GM21423 (cell line): ENCODE measurements around the gene GLDC.
"Not testable (repeated sequence)": the region's sequence is repeated elsewhere in the genome, so short reads cannot be mapped to it uniquely, and the experiment has no call there.

Experiments used
- ATAC-seq: cut with Tn5 transposase; IDR thresholded peaks from one replicate; pipeline ENCODE4 v1.9.1; 2021; ENCODE audit warnings: mild to moderate bottlenecking, moderate library complexity; ENCODE audit not compliant: unreplicated experiment

The GLDC gene

DNA sequence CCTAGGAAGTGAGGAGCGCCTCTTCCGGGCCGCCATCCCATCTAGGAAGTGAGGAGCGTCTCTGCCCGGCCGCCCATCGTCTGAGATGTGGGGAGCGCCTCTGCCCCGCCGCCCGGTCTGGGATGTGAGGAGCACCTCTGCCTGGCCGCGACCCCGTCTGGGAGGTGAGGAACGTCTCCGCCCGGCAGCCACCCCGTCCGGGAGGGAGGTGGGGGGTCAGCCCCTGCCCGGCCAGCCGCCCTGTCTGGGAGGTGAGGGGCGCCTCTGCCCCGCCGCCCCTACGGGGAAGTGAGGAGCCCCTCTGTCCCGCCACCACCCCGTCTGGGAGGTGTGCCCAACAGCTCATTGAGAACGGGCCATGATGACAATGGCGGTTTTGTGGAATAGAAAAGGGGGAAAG, 22.7 kb downstream of the GLDC start:
- ATAC-seq, result not testable (repeated sequence)

DNA sequence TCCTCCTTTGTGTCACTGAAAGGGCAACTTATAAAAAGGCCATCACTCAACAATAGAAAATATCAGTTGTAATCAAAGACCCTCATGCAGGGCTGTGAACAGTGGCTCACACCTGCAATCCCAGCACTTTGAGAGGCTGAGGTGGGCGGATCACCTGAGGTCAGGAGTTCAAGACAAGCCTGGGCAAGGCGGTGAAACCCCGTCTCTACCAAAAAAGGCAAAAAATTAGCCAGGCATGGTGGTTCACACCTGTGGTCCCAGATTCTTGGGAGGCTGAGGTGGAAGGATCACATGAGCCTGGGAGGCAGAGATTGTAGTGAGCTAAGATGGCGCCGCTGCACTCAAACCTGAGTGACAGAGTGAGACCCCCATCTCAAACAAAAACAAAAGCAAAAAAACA, 24.7 kb downstream of the GLDC start:
- no peak for ATAC-seq

DNA sequence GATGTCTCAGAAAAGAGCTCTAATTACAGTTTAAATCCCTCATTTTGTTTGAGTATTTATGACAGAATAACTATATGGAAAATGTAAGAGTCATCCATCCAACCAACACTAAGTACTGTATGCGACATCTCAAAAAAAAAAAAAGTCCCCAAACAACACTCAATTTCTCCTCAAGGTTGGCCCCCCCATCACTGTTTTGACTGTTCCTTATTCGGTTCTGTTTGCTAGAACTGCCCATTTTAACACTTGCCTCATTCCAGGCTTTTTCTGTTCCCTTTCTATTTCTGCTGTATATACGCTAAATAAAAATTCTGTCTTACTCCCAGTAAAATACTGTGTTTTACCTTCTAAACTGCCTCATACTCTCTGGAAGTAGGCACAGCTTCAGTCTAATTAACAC, 25.2 kb downstream of the GLDC start:
- ATAC-seq, result no peak

DNA sequence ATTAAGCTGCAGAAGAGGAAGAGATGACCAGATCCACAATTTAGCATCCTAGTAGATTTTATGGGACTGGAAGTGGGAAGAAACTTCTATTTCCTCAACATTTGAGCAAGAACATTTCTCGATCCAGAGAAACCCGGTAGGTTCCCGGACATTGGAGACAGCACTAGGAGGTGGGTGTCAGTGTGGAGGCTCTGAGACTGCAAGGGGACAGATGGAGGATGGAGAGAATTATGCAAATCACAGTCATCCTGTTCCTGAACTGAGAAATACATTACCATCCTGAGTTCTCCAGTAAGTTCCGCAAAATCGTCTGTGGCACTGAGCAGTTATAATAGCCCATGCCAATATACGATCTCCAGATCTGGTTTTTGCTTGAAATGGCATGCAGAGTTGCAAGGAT, 25.6 kb downstream of the GLDC start:
- no peak for ATAC-seq

DNA sequence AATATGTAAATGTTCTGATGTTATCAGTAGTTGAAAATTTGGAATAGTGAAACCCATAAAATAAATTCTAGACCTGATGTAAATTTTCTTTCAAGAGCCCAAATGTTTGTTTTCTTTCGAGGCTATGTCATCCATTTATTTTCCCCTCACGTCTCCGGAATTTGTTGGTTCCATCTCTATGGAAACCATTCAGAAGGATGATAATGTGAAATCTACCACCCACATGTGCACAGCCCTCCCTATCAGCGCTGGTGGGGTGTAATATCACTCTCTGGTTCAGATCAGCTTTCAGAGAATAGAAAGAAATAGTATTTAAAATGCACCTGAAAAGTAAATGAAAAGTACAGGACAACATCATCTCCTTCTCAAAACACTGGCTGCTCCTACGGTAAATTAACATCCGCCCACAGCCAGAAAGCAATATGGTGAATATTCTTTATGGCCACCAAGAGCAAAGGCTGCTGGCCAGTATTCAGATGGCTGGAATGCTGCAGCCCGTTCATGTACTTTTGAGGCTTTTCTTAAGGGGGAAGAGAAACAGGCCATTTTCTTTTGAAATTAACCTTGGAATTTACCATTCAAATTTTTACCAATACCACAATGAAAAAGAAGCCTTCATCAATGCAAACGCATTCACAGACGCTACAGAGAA, 28.5 kb downstream of the GLDC start:
- no peak for ATAC-seq

DNA sequence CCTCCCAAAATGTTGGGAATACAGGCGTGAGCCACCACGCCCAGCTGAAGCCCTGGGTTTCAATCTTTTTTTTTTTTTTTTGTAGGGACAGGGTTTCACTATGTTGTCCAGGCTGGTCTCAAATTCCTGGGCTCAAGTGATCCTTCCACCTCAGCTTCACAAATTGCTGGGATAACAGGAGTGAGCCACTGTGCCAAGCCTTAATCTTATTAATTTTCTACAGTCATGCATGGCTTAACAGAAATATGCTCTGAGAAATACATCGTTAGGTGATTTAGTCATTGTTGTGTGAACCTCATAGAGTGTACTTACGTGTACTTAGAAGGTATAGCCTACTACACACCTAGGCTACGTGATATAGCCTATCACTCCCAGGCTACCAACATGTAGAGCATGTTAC, 31.0 kb downstream of the GLDC start:
- no peak for ATAC-seq

DNA sequence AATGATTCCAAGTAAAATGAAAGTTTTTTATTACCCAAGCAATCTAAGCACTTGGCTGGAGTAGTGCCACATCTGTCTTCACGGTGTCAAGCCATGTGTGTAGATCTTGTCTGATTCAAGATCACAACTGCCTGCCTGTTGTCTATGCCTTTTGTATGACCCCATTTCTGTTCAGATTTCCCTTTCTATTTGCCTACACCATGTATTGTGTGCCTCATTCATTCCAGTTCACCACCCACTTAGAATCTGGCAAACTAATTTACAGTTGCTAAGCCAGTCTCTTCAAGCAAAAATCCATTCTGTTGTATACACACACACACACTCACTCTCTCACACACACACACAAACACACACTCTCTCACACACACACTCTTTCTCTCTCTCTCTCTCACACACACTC, 33.7 kb downstream of the GLDC start:
- ATAC-seq, result no peak

DNA sequence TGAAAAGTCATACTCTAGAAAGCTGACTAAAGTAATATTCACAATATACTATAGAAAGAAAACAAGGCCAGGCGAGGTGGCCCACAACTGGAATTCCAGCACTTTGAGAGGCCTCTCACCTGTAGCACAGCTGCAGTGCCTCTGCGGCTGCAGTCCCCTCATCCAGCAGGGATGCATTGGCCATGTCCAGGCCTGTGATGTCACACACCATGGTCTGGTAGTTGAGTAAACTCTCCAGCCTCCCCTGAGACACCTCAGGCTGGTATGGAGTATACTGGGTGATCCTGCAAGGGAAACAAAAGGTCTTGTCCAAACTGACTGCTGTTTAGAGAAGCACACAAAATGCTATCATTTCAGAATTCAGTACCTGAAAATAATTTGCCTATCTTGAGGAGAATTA, 35.5 kb downstream of the GLDC start:
- no peak for ATAC-seq

DNA sequence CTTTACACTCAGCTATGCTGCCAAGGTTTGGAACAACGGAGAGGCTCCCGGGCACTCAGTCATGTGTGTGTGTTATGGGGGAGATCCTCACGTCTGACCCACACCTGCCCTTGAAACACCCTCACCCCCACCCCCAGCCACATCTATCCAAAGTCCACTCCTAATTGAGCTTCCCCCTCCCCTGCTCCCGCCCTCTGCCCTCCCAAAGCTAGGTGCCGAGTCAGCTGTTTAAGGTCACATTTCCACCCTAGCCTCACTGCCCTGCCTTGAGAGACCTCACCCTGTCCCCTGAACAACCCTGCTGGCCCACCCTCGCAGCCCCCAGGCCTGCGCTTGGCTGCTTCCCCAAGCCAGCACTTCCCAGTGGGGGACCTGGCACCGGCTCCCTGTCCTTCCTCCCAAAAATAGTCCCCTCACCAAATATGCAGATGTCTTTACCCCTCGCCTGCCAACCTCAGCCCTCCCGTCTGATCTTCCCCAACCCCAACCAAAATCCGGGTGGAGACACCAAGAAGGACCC, 36.0 kb downstream of the GLDC start:
- no peak for ATAC-seq

DNA sequence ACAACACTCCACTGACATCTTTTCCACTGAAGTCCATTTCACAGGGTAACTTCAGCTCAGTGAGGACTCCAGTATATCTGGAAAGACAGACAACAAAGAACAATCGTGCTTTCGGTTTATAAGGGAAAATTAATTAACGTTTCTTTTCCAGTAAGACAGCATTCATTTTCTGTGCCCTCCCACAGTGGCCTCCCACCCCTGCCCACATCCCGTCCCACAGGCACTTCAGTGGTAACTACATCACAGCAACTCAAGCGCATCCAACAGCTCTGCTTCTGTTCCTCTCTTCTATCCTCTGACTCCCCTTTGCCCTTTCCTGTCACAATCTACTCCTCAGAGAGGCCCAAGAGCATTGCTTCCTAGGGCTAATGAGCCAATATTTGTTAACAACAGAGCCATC, 40.3 kb downstream of the GLDC start:
- peak; percentile 89 for ATAC-seq

DNA sequence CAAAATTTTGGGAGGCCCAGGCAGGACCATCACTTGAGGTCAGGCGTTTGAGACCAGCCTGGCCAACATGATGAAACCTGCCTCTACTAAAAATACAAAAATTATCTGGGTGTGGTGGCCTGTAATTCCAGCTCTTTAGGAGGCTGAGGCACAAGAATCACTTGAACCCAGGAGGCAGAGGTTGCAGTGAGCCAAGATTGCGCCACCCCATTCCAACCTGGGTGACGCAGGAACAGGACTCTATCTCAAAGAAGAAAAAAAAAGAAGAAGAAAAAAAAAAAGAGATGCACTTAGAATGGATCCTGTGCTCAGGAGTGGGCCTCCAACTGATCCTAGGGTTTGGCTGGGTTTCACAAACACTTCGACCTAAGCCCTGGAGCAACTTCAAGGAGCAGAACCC, 45.1 kb downstream of the GLDC start:
- ATAC-seq, result no peak

DNA sequence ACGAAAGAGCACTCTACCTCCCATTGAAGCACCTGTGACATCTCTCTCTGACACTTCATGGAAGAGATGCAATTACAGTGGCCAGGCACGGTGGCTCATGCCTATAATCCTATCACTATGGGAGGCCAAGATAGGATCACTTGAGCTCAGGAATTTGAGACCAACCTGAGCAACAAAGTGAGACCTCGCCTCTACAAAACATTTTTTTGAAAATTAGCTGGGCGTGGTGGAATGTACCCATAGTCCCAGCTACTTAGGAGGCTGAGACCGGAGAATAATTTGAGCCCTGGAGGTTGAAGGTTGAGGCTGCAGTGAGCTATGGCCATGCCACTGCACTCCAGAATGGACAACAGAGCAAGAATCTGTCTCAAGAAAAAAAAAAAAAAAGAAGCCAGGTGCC, 45.5 kb downstream of the GLDC start:
- ATAC-seq, result no peak

DNA sequence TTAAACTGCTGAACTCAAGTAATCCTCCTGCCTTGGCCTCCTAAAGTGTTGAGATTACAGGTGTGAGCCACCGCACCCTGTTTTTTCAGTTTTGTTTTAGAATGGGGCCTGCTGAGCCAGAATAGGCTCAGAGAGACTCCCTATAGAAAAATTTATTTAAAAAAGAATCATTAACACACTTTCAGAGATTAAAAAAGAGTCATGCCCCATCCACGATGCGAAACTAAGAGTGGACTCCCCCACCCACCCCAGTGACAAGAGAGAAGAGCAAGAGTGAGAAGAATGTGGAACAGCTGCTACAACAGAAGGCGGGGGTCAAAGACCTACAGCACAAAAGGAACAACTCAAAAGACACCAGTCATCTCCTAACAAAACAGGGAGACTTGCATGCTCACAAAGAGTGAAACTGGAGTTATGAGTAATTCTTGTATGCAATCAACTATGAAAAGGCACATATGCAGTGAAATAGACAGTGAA, 47.2 kb downstream of the GLDC start:
- peak; percentile 96 for ATAC-seq

DNA sequence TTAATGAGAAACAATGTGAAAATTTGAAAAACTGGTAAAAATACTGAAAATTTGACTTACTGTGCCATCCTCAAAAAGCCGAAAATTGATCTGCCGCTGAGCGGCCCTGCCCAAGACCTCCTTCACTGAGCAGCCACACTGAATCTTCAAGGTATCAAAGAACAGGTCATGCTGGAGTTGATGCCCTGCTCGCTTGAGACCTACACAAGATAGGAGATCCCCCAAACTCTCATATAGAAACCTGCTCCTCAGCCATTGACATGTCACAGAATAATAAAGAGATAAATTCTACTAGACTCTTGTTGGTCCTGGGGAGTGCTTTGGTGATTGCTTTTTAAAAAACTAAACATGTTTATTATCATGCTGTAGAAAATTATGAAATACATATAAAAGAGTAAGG, 52.7 kb downstream of the GLDC start:
- ATAC-seq, result no peak

DNA sequence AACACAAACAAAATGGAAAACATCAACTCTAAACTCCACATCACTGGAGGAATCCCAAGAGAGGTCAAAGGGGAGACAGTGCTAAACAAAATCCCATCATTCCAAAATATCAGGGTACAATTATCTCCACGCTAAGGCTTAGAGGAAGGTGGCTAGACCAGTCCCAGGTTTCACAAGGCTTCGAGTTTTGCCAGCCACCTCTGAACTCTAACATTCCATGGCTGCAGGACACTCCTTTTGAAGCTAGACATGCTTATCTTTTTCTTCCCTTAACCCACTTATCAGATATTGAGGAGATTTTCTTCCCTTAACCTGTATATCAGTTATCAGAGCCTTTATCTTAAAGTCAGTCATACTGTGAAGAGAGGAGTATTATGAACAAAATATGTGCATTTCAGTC, 53.3 kb downstream of the GLDC start:
- no peak for ATAC-seq

DNA sequence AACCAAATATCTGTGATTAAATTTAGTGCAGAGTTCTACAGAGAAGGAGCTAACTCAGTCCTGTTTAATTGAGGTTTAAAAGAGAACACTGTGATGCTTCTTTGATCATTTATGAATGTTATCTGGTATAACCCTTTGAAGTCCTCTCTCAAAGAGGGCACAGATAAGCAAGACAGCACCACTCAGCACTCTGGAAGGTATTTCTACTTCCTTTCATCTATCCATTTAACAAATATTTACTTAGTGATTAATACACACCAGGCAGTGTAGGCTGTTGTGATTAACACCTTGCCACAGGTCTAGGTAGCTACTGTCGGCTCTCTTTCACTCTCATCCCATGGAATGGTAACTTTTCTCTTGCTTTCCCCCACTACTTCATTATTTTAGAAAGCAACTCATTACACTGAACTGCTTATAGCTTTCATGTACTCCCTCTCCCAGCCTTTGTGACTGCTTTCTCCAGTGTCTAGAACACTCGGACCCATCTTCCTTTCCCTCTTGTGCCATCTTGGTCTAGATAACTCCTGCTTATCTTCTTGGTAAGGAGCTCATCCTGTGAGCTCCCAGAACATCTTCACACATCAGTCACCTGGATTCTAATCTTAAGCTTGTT, 54.7 kb downstream of the GLDC start:
- no peak for ATAC-seq

DNA sequence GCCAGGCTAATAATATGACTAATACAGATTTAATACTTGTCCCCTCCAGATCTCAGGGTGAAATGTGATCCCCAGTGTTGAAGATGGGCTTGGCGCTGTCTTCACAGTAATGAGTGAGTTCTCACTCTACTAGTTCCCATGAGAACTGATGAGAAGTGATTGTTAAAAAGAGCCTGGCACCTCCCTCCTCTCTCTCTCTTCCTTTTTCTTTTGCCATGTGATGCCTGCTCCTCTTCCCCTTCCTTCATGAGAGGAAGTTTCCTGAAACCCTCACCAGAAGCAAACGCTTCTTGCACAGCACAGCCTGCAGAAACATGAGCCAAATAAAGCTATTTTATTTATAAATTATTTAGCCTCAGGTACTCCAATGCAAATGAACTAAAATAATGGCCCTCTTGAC, 55.2 kb downstream of the GLDC start:
- no peak for ATAC-seq

DNA sequence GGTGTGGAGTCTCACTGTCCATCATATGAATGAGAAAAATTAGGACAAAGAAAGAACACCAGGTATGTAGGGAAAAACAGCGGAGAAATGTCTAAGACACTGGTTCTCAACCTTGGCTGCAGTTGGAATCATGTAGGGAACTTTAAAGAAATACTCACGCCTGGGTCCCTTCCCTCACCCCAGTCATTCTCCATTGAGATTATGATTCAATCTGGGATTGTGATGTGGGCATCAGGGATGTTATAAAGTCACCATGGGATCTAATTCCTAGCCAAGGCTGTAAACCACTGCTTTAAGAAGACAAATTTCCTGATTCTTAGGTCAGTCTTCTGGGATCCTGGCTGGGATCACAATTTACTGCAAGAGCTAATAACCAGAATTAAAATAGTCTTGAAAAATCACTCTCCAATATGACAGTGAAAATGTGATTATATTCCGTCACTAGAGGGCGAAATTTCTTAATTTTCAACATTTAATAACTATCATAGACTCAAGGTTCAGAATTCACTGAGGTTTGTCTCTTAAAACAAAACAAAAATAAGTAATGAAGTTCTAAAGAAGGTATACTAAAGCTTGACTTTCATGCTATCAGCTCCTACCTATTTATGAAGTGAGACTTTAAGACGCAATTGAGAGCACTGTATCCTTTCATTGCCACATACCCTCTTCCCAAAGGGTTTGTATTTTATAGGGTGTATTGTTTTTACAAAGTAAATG, 60.5 kb downstream of the GLDC start:
- ATAC-seq, result no peak

DNA sequence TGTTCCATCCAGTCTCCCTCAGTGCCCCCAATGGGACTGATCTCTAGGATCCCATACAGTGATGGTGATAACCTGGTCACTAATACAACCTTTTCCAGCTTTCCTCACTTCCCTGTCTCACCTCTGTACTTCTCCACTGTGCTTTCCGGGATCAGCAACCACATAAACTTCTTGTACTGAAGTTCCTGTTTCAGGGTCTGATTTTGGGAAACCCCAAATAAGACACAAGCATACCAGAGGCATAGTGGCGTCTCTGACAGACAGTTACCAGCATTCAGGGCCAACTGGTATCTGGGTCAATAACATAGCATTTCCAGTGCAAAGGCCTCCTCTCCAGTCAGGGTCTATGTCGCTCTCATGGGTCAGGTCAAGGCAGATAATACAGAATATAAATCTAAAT, 64.3 kb downstream of the GLDC start:
- ATAC-seq, result no peak

DNA sequence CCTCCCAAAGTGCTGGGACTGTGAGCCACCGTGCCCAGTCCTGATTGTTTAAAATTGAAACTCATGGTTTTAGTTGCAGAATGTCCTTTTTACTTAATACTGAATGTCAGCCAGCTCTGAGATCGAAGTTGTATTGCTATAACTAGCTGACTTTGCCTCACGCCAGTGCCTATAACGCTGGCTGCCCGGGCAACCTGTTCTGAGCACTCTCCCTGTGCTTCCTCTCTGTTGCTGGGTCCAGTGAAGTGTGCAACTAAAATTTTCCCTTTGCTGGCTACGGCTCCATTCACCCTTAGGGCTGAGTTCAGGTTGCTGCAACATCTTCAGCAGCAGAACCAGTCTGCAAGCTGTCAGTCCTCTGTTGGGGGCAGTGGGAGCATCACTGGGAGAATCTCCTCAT, 65.9 kb downstream of the GLDC start:
- no peak for ATAC-seq

DNA sequence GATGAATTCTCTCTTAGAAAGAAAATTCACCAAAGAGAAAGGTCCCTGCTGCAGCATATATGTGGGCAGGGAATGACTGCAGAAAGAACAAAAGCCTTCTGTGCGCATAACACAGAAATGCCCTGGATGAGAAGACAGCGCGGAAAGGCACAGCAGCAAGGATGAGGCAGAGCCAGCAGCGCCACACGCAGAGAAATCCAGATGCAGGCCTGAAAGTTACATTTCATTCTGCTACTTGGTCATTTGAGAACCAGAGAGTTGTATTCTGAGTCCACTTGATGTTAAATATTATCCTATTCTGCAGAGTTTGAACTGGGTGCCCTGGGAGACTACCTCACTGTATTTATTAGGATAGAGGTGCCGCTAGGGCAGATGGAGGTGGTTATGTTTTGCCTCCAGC, 68.5 kb downstream of the GLDC start:
- ATAC-seq, result no peak
